Erythroblast (primary cell): ENCODE results near the gene ADAMTS19.

Experiments
- GATA1 ChIP-seq: IDR thresholded peaks from 2 replicates; pipeline ENCODE4 v1.6.1; 2011; ENCODE audit warnings: low read depth, mild to moderate bottlenecking, control low read depth, low read length, moderate library complexity
- POLR2A ChIP-seq: IDR thresholded peaks from 2 replicates; pipeline ENCODE4 v1.6.1; 2011; ENCODE audit warnings: mild to moderate bottlenecking, low read length

DNA sequence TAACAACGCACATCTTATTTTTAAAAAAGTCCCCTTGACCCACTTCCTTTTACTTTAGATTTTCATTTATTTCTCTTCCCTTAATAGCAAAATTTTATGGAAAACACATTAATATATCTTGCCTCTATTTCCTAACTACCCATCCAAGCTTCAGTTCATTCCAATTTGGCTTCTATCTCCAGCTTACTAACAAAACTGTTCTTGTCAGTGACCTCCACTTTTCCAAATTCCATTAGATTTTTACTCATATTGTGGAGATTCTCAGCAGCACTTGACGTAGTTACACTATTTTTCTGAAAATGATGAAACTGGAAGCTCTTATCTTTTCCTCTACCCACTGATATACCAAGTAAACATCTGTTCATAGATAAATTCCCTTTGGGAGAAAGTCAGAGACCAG, 46.5 kb upstream of the ADAMTS19 start:
- TF ChIP-seq POLR2A (no peak), GATA1 (no peak)
